Stomach (tissue), 4 donors: ENCODE data around the gene TCOF1.
"Not testable (repeated sequence)": the region's sequence is repeated elsewhere in the genome, so short reads cannot be mapped to it uniquely, and the experiment has no call there.

ENCODE experiments used
- POLR2A ChIP-seq, 4 donors: fragments of 450-650 bp; IDR thresholded peaks; one replicate each; pipeline ENCODE4 v1.6.1; 2016; ENCODE audit warnings: antibody characterized with exemption in 4 of 4, control low read depth in 2 of 4, mild to moderate bottlenecking in 1 of 4, moderate library complexity in 1 of 4
- TF ChIP-seq, protein P1 (sequence below), 7 experiments: fragments of 450-650 bp in 4 of 7; fragments of 200-600 bp in 3 of 7; sonication (generic) in 3 of 7; IDR thresholded peaks; one replicate each; pipeline ENCODE4 v1.5.1; 2016 to 2019; ENCODE audit warnings: antibody characterized with exemption in 7 of 7, control low read depth in 2 of 7, mild to moderate bottlenecking in 1 of 7

- not testable (repeated sequence) for TF ChIP-seq POLR2A (IDR thresholded peaks at IDR 0.05)
- TF ChIP-seq, protein P1, sequence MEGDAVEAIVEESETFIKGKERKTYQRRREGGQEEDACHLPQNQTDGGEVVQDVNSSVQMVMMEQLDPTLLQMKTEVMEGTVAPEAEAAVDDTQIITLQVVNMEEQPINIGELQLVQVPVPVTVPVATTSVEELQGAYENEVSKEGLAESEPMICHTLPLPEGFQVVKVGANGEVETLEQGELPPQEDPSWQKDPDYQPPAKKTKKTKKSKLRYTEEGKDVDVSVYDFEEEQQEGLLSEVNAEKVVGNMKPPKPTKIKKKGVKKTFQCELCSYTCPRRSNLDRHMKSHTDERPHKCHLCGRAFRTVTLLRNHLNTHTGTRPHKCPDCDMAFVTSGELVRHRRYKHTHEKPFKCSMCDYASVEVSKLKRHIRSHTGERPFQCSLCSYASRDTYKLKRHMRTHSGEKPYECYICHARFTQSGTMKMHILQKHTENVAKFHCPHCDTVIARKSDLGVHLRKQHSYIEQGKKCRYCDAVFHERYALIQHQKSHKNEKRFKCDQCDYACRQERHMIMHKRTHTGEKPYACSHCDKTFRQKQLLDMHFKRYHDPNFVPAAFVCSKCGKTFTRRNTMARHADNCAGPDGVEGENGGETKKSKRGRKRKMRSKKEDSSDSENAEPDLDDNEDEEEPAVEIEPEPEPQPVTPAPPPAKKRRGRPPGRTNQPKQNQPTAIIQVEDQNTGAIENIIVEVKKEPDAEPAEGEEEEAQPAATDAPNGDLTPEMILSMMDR (IDR thresholded peaks at IDR 0.05): not testable (repeated sequence)
Observed at GRCh38 chr5:150426165-150426564, 68.7 kb downstream of the TCOF1 start.
